Smooth muscle cell (in vitro differentiated cells): Measurements from ENCODE around the gene CDCA3. TPM values are rescaled to one million over a fixed set of nuclear protein-coding genes. Genes with fewer than 3 reads are reported as not detected.

ENCODE experiments used
- polyA plus RNA-seq: library from polyadenylated mRNA; unstranded; fragments of >200 nt; fragmentation: Nextera tagmentation; extraction: Ambion mirVana; gene quantifications from 2 replicates; pipeline ENCODE4 v1.2.1, GENCODE V29; 2016
- total RNA-seq: library from RNA; depleted of rRNA; stranded (reverse); fragments of >200 nt; gene quantifications from 2 replicates; pipeline ENCODE4 v1.2.3, GENCODE V29; 2014

CDCA3 gene
- total and polyA plus RNA-seq, 2 experiments from 2014 or later: 5.3 to 10.6 TPM

Other genes with a start within 250 kb of the CDCA3 start
- 172 and 176 TPM in 2 replicates for gene CHD4, start 243.9 kb downstream of the CDCA3 start, total RNA-seq
- 87.5 and 122 TPM in 2 replicates for gene CHD4, start 243.9 kb downstream of the CDCA3 start, polyA plus RNA-seq
- gene LPAR5, start 215.3 kb downstream of the CDCA3 start, total RNA-seq: 2.0 and 4.4 TPM in 2 replicates
- 1.3 and 1.8 TPM in 2 replicates for gene LPAR5, start 215.3 kb downstream of the CDCA3 start, polyA plus RNA-seq
- not detected in 2 replicates for gene ACRBP, start 203.9 kb downstream of the CDCA3 start, total RNA-seq
- 0.82 TPM in 1 of 2 replicates, not detected in the other for gene ACRBP, start 203.9 kb downstream of the CDCA3 start, polyA plus RNA-seq
- gene ING4, start 188.2 kb downstream of the CDCA3 start, total RNA-seq: 24.8 and 45.0 TPM in 2 replicates
- gene ING4, start 188.2 kb downstream of the CDCA3 start, polyA plus RNA-seq: 27.0 and 33.5 TPM in 2 replicates
- gene ZNF384, start 161.9 kb downstream of the CDCA3 start, total RNA-seq: 30.0 and 31.0 TPM in 2 replicates
- gene ZNF384, start 161.9 kb downstream of the CDCA3 start, polyA plus RNA-seq: 36.1 and 38.6 TPM in 2 replicates
- 1.4 TPM in 1 of 2 replicates, not detected in the other for gene PIANP, start 150.5 kb downstream of the CDCA3 start, total RNA-seq
- 2.8 and 3.8 TPM in 2 replicates for gene PIANP, start 150.5 kb downstream of the CDCA3 start, polyA plus RNA-seq
- gene COPS7A, start 127.2 kb downstream of the CDCA3 start, total RNA-seq: 56.6 and 59.6 TPM in 2 replicates
- 78.0 and 105 TPM in 2 replicates for gene COPS7A, start 127.2 kb downstream of the CDCA3 start, polyA plus RNA-seq
- gene MLF2, start 98.1 kb downstream of the CDCA3 start, total RNA-seq: 182 and 185 TPM in 2 replicates
- gene MLF2, start 98.1 kb downstream of the CDCA3 start, polyA plus RNA-seq: 381 and 398 TPM in 2 replicates
- 115 and 125 TPM in 2 replicates for gene PTMS, start 84.9 kb downstream of the CDCA3 start, total RNA-seq
- gene PTMS, start 84.9 kb downstream of the CDCA3 start, polyA plus RNA-seq: 379 and 381 TPM in 2 replicates
- 0.18 and 1.0 TPM in 2 replicates for gene LAG3, start 78.8 kb downstream of the CDCA3 start, total RNA-seq
- 1.7 and 3.7 TPM in 2 replicates for gene LAG3, start 78.8 kb downstream of the CDCA3 start, polyA plus RNA-seq
- 0.13 and 0.22 TPM in 2 replicates for gene CD4, start 61.8 kb downstream of the CDCA3 start, total RNA-seq
- gene CD4, start 61.8 kb downstream of the CDCA3 start, polyA plus RNA-seq: 1.3 and 2.5 TPM in 2 replicates
- 0.76 and 2.9 TPM in 2 replicates for gene GPR162, start 29.5 kb downstream of the CDCA3 start, total RNA-seq
- 2.1 and 3.0 TPM in 2 replicates for gene GPR162, start 29.5 kb downstream of the CDCA3 start, polyA plus RNA-seq
- gene P3H3, start 22.9 kb downstream of the CDCA3 start, total RNA-seq: 36.7 and 42.8 TPM in 2 replicates
- 106 and 108 TPM in 2 replicates for gene P3H3, start 22.9 kb downstream of the CDCA3 start, polyA plus RNA-seq
- 4.0 and 6.2 TPM in 2 replicates for gene GNB3, start 10.4 kb downstream of the CDCA3 start, total RNA-seq
- 4.8 and 6.3 TPM in 2 replicates for gene GNB3, start 10.4 kb downstream of the CDCA3 start, polyA plus RNA-seq
- 51.3 and 52.5 TPM in 2 replicates for gene USP5, start 864 bp upstream of the CDCA3 start, total RNA-seq
- 63.1 and 64.9 TPM in 2 replicates for gene USP5, start 864 bp upstream of the CDCA3 start, polyA plus RNA-seq
- 1,112 and 1,199 TPM in 2 replicates for gene TPI1, start 16.2 kb upstream of the CDCA3 start, total RNA-seq
- 2,097 and 2,100 TPM in 2 replicates for gene TPI1, start 16.2 kb upstream of the CDCA3 start, polyA plus RNA-seq
- gene SPSB2, start 22.0 kb upstream of the CDCA3 start, total RNA-seq: 2.3 and 2.5 TPM in 2 replicates
- gene SPSB2, start 22.0 kb upstream of the CDCA3 start, polyA plus RNA-seq: 5.9 and 7.9 TPM in 2 replicates
- 14.2 and 19.9 TPM in 2 replicates for gene LRRC23, start 53.5 kb upstream of the CDCA3 start, total RNA-seq
- gene LRRC23, start 53.5 kb upstream of the CDCA3 start, polyA plus RNA-seq: 13.7 and 19.5 TPM in 2 replicates
- 52.5 and 58.8 TPM in 2 replicates for gene ENO2, start 63.3 kb upstream of the CDCA3 start, total RNA-seq
- 105 and 127 TPM in 2 replicates for gene ENO2, start 63.3 kb upstream of the CDCA3 start, polyA plus RNA-seq
- gene ATN1, start 76.7 kb upstream of the CDCA3 start, total RNA-seq: 9.9 and 30.4 TPM in 2 replicates
- gene ATN1, start 76.7 kb upstream of the CDCA3 start, polyA plus RNA-seq: 28.8 and 36.1 TPM in 2 replicates
- gene RNU7-1, start 92.5 kb upstream of the CDCA3 start, total RNA-seq: not detected in 2 replicates
- not detected in 2 replicates for gene RNU7-1, start 92.5 kb upstream of the CDCA3 start, polyA plus RNA-seq
- gene C12orf57, start 92.7 kb upstream of the CDCA3 start, total RNA-seq: 433 and 494 TPM in 2 replicates
- gene C12orf57, start 92.7 kb upstream of the CDCA3 start, polyA plus RNA-seq: 360 and 397 TPM in 2 replicates
- gene PTPN6, start 100.1 kb upstream of the CDCA3 start, total RNA-seq: 4.3 and 5.5 TPM in 2 replicates
- 2.8 and 8.7 TPM in 2 replicates for gene PTPN6, start 100.1 kb upstream of the CDCA3 start, polyA plus RNA-seq
- 148 and 162 TPM in 2 replicates for gene PHB2, start 119.4 kb upstream of the CDCA3 start, total RNA-seq
- gene PHB2, start 119.4 kb upstream of the CDCA3 start, polyA plus RNA-seq: 139 and 155 TPM in 2 replicates
- 21.9 and 26.5 TPM in 2 replicates for gene EMG1, start 119.6 kb upstream of the CDCA3 start, total RNA-seq
- 54.4 and 62.0 TPM in 2 replicates for gene EMG1, start 119.6 kb upstream of the CDCA3 start, polyA plus RNA-seq
- gene LPCAT3, start 167.2 kb upstream of the CDCA3 start, total RNA-seq: 16.9 and 28.3 TPM in 2 replicates
- gene LPCAT3, start 167.2 kb upstream of the CDCA3 start, polyA plus RNA-seq: 34.3 and 35.9 TPM in 2 replicates
- gene C1S, start 209.4 kb upstream of the CDCA3 start, total RNA-seq: 38.5 and 65.7 TPM in 2 replicates
- 61.1 and 69.2 TPM in 2 replicates for gene C1S, start 209.4 kb upstream of the CDCA3 start, polyA plus RNA-seq
- gene C1R, start 241.2 kb upstream of the CDCA3 start, total RNA-seq: 51.2 and 58.9 TPM in 2 replicates
- 78.7 and 83.8 TPM in 2 replicates for gene C1R, start 241.2 kb upstream of the CDCA3 start, polyA plus RNA-seq